Activated B cell treated with CpG ODN at 0.5 μM for 24 hours (primary cell): ENCODE data around the gene RHOH. TPM values are rescaled to one million over a fixed set of nuclear protein-coding genes. Genes with fewer than 3 reads are reported as not detected.

Experiments used
- ATAC-seq: fragments of 200-7000 bp; cut with Tn5 transposase; one replicate; pipeline ENCODE4 v1.10.0; 2021; ENCODE audit warnings: low read depth, mild to moderate bottlenecking, moderate library complexity
- CTCF ChIA-PET: fragments of 350-600 bp; sonication (Branson Sonifier 250); formaldehyde crosslinking; loops from one replicate; lab custom pipeline; 2021; ENCODE audit warnings: antibody characterized with exemption; lab: Charles Lee
- POLR2A ChIA-PET: fragments of 350-600 bp; sonication (Branson Sonifier 250); formaldehyde crosslinking; loops from one replicate; lab custom pipeline; 2021; ENCODE audit warnings: antibody characterized with exemption; lab: Charles Lee
- DNase-seq: peaks from one replicate; pipeline ENCODE4 v3.0.0; 2022
- H3K27ac Mint-ChIP-seq: one replicate; pipeline ENCODE4 v1.8.0; 2020; ENCODE audit warnings: mixed read lengths
- H3K27me3 Mint-ChIP-seq: one replicate; pipeline ENCODE4 v1.8.0; 2021; ENCODE audit warnings: mixed read lengths
- H3K36me3 Mint-ChIP-seq: one replicate; pipeline ENCODE4 v1.8.0; 2021; ENCODE audit warnings: low read depth, mixed read lengths
- H3K4me1 Mint-ChIP-seq: one replicate; pipeline ENCODE4 v1.8.0; 2021; ENCODE audit warnings: mixed read lengths
- H3K4me3 Mint-ChIP-seq: one replicate; pipeline ENCODE4 v1.8.0; 2020; ENCODE audit warnings: mild to moderate bottlenecking, mixed read lengths
- H3K9me3 Mint-ChIP-seq: one replicate; pipeline ENCODE4 v1.8.0; 2020; ENCODE audit warnings: mixed read lengths
- intact Hi-C: fragments of 100-400 bp; cut with micrococcal nuclease; formaldehyde crosslinking; loops from one replicate; pipeline ENCODE4 v1.15.1; 2024
- total RNA-seq: library from RNA; stranded (reverse); gene quantifications from 2 replicates; pipeline ENCODE4 v1.2.3, GENCODE V29; 2022
- TF ChIP-seq, protein P1 (sequence below): fragments of 200-600 bp; IDR thresholded peaks from one replicate; pipeline ENCODE4 v1.8.0; 2022; ENCODE audit warnings: antibody characterized with exemption, mild to moderate bottlenecking

RHOH gene
- total RNA-seq, 1 donor from 2014 or later = 183 TPM

DNA sequence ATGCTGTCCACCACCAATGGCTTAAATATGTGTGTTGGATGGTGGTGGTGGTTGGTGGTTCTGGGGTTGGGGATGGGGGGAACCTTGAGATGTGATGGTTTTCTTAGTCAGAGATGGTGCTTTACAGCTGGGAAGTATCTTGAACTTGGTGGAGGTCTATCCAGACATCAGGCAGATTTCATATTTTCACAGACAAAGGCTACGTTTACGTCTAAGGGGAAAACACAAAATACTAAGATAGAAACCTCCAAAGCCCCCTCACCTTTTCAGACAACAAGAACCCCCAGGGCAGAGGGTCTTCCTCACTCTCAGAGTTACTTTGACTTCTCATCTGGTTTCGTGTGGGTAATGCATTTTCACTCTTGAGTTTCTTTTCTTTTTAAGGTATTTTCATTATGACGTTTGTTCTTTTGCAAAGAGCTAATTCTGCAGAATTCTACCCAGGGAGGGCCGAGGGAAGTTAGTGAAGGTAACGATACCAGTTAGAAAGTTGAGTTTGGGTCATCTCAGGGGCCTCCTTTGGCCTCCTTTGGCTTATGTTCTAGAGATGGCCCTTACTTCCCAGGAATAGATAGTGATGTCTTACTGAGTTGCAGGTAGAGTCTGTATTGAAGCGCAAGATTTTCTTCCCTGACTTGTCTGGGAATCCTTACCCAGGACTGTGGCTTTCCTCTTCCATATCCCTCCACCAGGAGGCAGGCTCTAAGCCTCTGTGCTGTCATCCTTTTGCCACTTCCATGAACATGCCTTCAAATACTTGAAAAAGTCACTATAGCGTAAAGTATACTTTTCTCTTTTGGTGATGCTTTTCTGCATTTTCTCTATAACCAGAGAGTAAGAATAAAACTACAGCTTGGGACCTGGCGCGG, 31.9 kb downstream of the RHOH start:
- TF ChIP-seq, protein P1, sequence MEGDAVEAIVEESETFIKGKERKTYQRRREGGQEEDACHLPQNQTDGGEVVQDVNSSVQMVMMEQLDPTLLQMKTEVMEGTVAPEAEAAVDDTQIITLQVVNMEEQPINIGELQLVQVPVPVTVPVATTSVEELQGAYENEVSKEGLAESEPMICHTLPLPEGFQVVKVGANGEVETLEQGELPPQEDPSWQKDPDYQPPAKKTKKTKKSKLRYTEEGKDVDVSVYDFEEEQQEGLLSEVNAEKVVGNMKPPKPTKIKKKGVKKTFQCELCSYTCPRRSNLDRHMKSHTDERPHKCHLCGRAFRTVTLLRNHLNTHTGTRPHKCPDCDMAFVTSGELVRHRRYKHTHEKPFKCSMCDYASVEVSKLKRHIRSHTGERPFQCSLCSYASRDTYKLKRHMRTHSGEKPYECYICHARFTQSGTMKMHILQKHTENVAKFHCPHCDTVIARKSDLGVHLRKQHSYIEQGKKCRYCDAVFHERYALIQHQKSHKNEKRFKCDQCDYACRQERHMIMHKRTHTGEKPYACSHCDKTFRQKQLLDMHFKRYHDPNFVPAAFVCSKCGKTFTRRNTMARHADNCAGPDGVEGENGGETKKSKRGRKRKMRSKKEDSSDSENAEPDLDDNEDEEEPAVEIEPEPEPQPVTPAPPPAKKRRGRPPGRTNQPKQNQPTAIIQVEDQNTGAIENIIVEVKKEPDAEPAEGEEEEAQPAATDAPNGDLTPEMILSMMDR = no peak
- DNase-seq (no peak), ATAC-seq (peak; percentile 9)
- Mint-ChIP-seq H3K4me1 (peaks cover 91% of the 10 kb centered on the region), H3K4me3 (peak overlapping the region; percentile 25), H3K27ac (peak overlapping the region; percentile 78), H3K36me3 (peaks cover 75% of the 10 kb centered on the region), H3K27me3 (no peaks in the 10 kb centered on the region), H3K9me3 (peaks cover 3% of the 10 kb centered on the region)
- CTCF ChIA-PET = interaction anchor here (0.8 to 1.9 kb wide), 5 partner anchors 14 to 88 kb away, joined by 3 to 15 read pairs (median 4); no protein-coding TSS in a partner anchor
- intact Hi-C loops = loop anchor here (1.0 to 5.0 kb wide), 3 partner anchors 8 to 171 kb away; partner anchors contain the start of gene N4BP2
- POLR2A ChIA-PET = interaction anchor here (0.7 to 3.3 kb wide), 9 partner anchors 8 to 143 kb away, joined by 3 to 15 read pairs (median 4); no protein-coding TSS in a partner anchor

GRCh38 chr4:40231316-40231863, 34.6 kb downstream of the RHOH start:
- intact Hi-C loops = no loop called here
- CTCF ChIA-PET = interaction anchor here (0.7 to 2.7 kb wide), 4 partner anchors 47 to 94 kb away, joined by 3 to 24 read pairs (median 3); no protein-coding TSS in a partner anchor
- peak overlapping the region; percentile 24 for H3K4me3 Mint-ChIP-seq
- DNase-seq (no peak), ATAC-seq (no peak)
- TF ChIP-seq, protein P1 = no peak
- no peaks in the 10 kb centered on the region for H3K27me3 Mint-ChIP-seq
- POLR2A ChIA-PET = interaction anchor here (0.6 to 3.3 kb wide), 12 partner anchors 9 to 212 kb away, joined by 3 to 15 read pairs (median 6); no protein-coding TSS in a partner anchor
- H3K27ac Mint-ChIP-seq = peak overlapping the region; percentile 77
- H3K36me3 Mint-ChIP-seq = peaks cover 70% of the 10 kb centered on the region
- peaks cover 86% of the 10 kb centered on the region for H3K4me1 Mint-ChIP-seq
- H3K9me3 Mint-ChIP-seq = peaks cover 3% of the 10 kb centered on the region

DNA sequence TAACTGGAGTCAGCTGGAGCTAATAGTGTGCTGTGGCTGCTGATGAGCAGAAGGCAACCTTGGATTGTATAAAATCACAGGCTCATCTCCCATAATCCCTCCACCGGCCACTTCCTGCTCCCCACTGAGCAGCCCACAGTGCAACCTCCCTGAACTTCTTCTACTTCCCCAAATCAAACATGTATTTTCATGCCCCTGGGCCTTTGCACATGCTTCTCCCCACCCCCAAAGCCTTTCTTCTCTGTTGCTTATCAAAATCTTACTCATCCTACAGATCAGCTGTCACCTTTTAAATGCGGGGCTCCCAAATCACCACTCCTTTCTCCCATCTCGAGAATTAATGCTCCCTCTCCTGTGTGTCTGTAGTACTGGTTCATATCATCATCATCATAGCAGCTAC, 35.8 kb downstream of the RHOH start:
- TF ChIP-seq, protein P1 = no peak
- Mint-ChIP-seq H3K4me1 (peaks cover 85% of the 10 kb centered on the region), H3K9me3 (peaks cover 3% of the 10 kb centered on the region), H3K36me3 (peaks cover 72% of the 10 kb centered on the region), H3K4me3 (peak overlapping the region; percentile 32), H3K27me3 (no peaks in the 10 kb centered on the region), H3K27ac (peak overlapping the region; percentile 72)
- intact Hi-C loops = no loop called here
- ATAC-seq (no peak), DNase-seq (no peak)
- ChIA-PET CTCF (interaction anchor here (2.7 kb wide), 1 partner anchor 76 kb away, joined by 24 read pairs; no protein-coding TSS in a partner anchor), POLR2A (interaction anchor here (0.7 to 2.8 kb wide), 5 partner anchors 10 to 75 kb away, joined by 3 to 10 read pairs (median 4); no protein-coding TSS in a partner anchor)

GRCh38 chr4:40233227-40233626, 36.4 kb downstream of the RHOH start:
- intact Hi-C loops = no loop called here
- H3K4me1 Mint-ChIP-seq = peaks cover 87% of the 10 kb centered on the region
- H3K4me3 Mint-ChIP-seq = no peak overlapping the region
- peaks cover 75% of the 10 kb centered on the region for H3K36me3 Mint-ChIP-seq
- DNase-seq = no peak
- no peak for ATAC-seq
- peaks cover 3% of the 10 kb centered on the region for H3K9me3 Mint-ChIP-seq
- ChIA-PET CTCF (no interaction called here), POLR2A (interaction anchor here (0.7 to 1.7 kb wide), 2 partner anchors 10 to 75 kb away, joined by 4 to 7 read pairs; no protein-coding TSS in a partner anchor)
- TF ChIP-seq, protein P1 = no peak
- H3K27ac Mint-ChIP-seq = no peak overlapping the region
- H3K27me3 Mint-ChIP-seq = no peaks in the 10 kb centered on the region
